Measurements from ENCODE around the gene ANK2.

- TF ChIP-seq ZBTB2 (CRISPR knock-in tag; IDR thresholded peaks at IDR 0.05; ENCODE audit: low read depth), result no peak
- TF ChIP-seq, protein P1, sequence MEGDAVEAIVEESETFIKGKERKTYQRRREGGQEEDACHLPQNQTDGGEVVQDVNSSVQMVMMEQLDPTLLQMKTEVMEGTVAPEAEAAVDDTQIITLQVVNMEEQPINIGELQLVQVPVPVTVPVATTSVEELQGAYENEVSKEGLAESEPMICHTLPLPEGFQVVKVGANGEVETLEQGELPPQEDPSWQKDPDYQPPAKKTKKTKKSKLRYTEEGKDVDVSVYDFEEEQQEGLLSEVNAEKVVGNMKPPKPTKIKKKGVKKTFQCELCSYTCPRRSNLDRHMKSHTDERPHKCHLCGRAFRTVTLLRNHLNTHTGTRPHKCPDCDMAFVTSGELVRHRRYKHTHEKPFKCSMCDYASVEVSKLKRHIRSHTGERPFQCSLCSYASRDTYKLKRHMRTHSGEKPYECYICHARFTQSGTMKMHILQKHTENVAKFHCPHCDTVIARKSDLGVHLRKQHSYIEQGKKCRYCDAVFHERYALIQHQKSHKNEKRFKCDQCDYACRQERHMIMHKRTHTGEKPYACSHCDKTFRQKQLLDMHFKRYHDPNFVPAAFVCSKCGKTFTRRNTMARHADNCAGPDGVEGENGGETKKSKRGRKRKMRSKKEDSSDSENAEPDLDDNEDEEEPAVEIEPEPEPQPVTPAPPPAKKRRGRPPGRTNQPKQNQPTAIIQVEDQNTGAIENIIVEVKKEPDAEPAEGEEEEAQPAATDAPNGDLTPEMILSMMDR (CRISPR knock-in tag; IDR thresholded peaks at IDR 0.05), result no peak
- TF ChIP-seq, protein P2, sequence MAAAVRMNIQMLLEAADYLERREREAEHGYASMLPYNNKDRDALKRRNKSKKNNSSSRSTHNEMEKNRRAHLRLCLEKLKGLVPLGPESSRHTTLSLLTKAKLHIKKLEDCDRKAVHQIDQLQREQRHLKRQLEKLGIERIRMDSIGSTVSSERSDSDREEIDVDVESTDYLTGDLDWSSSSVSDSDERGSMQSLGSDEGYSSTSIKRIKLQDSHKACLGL (CRISPR knock-in tag; IDR thresholded peaks at IDR 0.05), result no peak
- no peak for TF ChIP-seq TAF1 (CRISPR knock-in tag; IDR thresholded peaks at IDR 0.05)
These were observed 31.2 kb downstream of the ANK2 start for GRCh38 chr4:113080624-113081023.
